Esophagus muscularis mucosa (tissue), 4 donors: ENCODE data around the gene KATNAL2. TPM values are rescaled to one million over a fixed set of nuclear protein-coding genes. Genes with fewer than 3 reads are reported as not detected.
"Not testable (repeated sequence)": the region's sequence is repeated elsewhere in the genome, so short reads cannot be mapped to it uniquely, and the experiment has no call there.

Source experiments
- DNase-seq: peaks from one replicate; pipeline ENCODE4 v3.0.0-alpha.2; 2017; ENCODE audit errors: extremely low spot score
- H3K27ac ChIP-seq, 4 donors: fragments of 200-600 bp; sonication (generic); replicated peaks in 1 of 4; 1 replicate in 3 of 4; 2 replicates in 1 of 4; pipeline ENCODE4 v1.5.1; 2016 to 2019; ENCODE audit warnings: mild to moderate bottlenecking in 1 of 4
- H3K27me3 ChIP-seq, 4 donors: fragments of 200-600 bp; sonication (generic); one replicate each; pipeline versions ENCODE4 v1.5.1 to v1.6.0; 2016 to 2019
- H3K36me3 ChIP-seq, 4 donors: fragments of 200-600 bp; sonication (generic); one replicate each; pipeline ENCODE4 v1.5.1; 2016 to 2019
- H3K4me1 ChIP-seq, 4 donors: fragments of 200-600 bp; sonication (generic); one replicate each; pipeline ENCODE4 v1.5.1; 2016 to 2019
- H3K4me3 ChIP-seq, 4 donors: fragments of 200-600 bp; sonication (generic); 1 replicate in 2 of 4; 2 replicates in 2 of 4; pipeline ENCODE4 v1.5.1; 2016 to 2019; ENCODE audit warnings: mild to moderate bottlenecking in 4 of 4, moderate library complexity in 1 of 4
- H3K9me3 ChIP-seq, 4 donors: fragments of 200-600 bp; sonication (generic); 1 replicate in 3 of 4; 2 replicates in 1 of 4; pipeline ENCODE4 v1.5.1; 2016 to 2019
- WGBS: methylation state at CpG from one replicate; pipeline ENCODE4 v1.1.5; 2018; 5-methylcytosine and 5-hydroxymethylcytosine counted together
- intact Hi-C: fragments of 100-400 bp; cut with DNase I; formaldehyde crosslinking; loops from one replicate; pipeline ENCODE4 v1.15.1; 2023
- total RNA-seq, 4 donors: library from RNA; depleted of rRNA; stranded (reverse); fragments of >200 nt; gene quantifications; one replicate each; pipeline versions ENCODE4 v1.1.0 to v1.2.1, GENCODE V29; 2016

KATNAL2 gene
- total RNA-seq, 4 donors from 2014 or later = 0.50 to 5.0 (median 4.3) TPM

DNA sequence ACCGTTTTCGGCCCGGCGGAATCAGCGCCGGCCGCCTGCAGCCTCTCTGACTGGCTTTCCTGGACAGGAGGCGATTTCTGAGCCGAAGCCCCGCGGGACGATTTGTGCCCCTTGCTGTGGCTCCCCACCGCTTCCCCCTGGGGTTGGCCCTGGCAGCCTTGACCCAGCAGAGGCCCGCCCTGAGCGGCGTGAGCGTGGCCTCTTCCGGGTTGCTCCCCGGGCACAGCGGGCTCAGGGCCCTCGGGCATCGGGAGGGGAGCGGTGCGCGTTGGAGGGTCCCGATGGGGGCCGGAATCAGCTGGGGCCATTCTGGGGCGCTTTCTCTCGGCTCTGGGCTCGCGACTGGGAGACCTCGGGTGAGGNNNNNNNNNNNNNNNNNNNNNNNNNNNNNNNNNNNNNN lies 52.1 kb downstream of the KATNAL2 start:
- H3K9me3 ChIP-seq, H3K36me3 ChIP-seq, intact Hi-C loops, H3K4me3 ChIP-seq, H3K27me3 ChIP-seq, H3K4me1 ChIP-seq, DNase-seq, H3K27ac ChIP-seq: not testable (repeated sequence)
- WGBS = no CpG with 5 or more reads among the region's 32 CpGs

DNA sequence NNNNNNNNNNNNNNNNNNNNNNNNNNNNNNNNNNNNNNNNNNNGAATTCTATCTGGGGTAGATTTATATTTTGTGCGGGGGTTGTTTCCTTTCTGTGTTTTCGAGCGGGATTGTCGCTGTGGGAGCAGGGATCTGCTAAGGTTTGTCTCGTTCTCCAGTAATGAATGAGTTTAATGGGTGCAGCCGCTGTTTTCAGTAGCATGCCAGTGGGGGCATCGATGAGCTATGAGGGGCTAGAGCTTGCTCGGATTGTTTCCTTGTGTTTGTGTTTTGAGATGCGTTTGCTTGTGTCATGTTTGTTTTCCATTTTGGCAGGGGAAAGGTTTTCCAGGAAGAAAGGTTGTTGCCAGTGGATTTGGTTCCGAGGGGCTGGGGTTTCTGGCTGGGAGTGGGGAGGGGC lies 102.5 kb downstream of the KATNAL2 start:
- H3K4me3 ChIP-seq, H3K36me3 ChIP-seq, H3K9me3 ChIP-seq, H3K27me3 ChIP-seq, intact Hi-C loops, DNase-seq, H3K27ac ChIP-seq, H3K4me1 ChIP-seq: not testable (repeated sequence)
- WGBS = no CpG with 5 or more reads among the region's 10 CpGs

DNA sequence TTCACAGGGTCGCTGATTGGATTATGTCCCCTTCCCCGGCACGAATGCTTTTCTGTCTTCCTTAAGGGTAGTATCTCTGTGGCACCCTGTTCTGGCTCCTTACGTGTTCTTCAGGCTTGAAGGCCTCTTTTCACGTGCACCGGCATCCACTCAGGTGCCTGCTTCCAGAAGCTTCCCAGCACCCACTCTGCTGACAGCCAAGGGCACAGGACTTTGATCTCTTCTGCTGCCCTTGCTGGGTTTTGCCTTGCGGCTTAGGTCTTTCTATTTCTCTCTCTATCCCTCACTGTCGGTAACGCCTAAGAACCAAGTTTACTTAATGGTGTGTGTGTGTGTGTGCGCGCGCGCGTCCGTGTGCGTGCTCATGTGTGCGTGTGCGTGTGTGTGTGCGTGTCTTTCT lies 103.4 kb downstream of the KATNAL2 start:
- H3K36me3 ChIP-seq, H3K27me3 ChIP-seq, H3K27ac ChIP-seq, intact Hi-C loops, H3K4me3 ChIP-seq, H3K4me1 ChIP-seq, DNase-seq, H3K9me3 ChIP-seq: not testable (repeated sequence)
- no CpG with 5 or more reads among the region's 19 CpGs for WGBS

DNA sequence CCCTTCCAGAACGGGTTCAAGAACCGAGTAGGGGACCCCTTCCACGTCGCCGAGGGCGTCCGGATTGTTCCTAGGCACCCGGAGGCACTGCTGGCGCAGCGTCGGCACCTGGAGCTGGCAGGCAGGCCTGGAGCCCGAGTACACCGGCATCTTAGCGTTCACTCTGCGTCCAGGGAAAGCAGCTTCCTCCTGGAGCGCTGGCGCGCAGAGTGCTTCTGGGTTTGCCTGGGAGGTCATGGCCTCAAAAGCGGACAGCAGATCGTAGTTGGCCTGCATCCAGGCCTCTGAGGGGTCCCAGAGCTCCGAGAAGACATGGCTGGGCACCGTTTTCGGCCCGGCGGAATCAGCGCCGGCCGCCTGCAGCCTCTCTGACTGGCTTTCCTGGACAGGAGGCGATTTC lies 105.4 kb downstream of the KATNAL2 start:
- H3K36me3 ChIP-seq, H3K4me3 ChIP-seq, H3K4me1 ChIP-seq, H3K9me3 ChIP-seq, intact Hi-C loops, H3K27me3 ChIP-seq, DNase-seq, H3K27ac ChIP-seq: not testable (repeated sequence)
- 98% methylated on average over 12 of the region's 29 CpGs for WGBS

DNA sequence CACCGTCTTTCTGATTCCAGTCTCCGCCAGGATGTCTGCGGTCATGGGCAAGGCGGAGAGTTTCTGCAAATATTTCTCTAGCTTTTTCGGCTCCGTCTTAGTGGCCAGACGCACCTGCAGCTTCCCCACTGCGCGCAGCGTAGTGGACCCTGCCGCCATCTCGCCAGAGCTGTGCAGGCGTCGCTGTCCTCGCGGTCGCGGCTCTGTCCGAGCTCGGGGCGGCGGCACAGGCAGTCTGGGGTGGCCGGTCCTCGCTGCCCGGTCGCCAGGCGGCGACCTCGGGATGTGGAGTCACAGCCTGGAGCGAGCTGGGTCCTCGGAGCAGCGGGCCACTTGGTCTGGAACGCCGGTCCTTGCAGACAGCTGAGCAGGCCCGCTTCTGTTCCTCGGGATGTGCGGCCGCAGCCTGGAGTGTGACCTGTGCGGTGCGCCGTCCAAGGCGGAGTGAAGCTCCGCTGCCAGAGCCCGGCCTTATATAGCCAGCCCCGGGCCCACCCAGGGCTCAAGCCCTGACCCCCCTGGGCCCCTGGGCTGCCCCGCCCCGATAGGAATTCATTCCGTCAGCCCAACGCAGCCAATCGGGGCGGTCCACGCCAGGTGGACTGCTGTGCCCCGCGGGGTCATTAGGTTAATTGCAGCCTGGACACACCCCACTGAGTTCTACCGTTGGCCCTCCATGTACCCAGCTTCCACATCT lies 106.5 kb downstream of the KATNAL2 start:
- H3K27ac ChIP-seq, intact Hi-C loops, DNase-seq, H3K4me3 ChIP-seq, H3K27me3 ChIP-seq, H3K9me3 ChIP-seq, H3K4me1 ChIP-seq, H3K36me3 ChIP-seq: not testable (repeated sequence)
- WGBS = no CpG with 5 or more reads among the region's 55 CpGs

DNA sequence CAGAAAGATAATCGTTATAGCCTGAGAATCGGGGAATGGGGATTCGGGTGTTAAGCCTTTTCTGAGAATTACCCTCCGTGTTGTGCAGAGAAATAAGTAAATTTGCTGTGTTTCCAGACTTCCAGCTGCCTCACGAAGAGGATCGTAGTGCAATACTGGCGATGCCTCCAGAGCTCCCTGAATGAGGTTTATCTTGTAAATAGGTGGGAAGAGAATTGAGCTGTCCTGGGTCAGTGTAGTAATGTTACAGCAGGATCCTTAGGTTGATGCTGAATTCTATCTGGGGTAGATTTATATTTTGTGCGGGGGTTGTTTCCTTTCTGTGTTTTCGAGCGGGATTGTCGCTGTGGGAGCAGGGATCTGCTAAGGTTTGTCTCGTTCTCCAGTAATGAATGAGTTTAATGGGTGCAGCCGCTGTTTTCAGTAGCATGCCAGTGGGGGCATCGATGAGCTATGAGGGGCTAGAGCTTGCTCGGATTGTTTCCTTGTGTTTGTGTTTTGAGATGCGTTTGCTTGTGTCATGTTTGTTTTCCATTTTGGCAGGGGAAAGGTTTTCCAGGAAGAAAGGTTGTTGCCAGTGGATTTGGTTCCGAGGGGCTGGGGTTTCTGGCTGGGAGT lies 108.3 kb downstream of the KATNAL2 start:
- H3K4me3 ChIP-seq, H3K4me1 ChIP-seq, intact Hi-C loops, H3K9me3 ChIP-seq, DNase-seq, H3K36me3 ChIP-seq, H3K27ac ChIP-seq, H3K27me3 ChIP-seq: not testable (repeated sequence)
- WGBS = 80% methylated on average over 10 of the region's 17 CpGs

DNA sequence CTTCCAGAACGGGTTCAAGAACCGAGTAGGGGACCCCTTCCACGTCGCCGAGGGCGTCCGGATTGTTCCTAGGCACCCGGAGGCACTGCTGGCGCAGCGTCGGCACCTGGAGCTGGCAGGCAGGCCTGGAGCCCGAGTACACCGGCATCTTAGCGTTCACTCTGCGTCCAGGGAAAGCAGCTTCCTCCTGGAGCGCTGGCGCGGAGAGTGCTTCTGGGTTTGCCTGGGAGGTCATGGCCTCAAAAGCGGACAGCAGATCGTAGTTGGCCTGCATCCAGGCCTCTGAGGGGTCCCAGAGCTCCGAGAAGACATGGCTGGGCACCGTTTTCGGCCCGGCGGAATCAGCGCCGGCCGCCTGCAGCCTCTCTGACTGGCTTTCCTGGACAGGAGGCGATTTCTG lies 111.3 kb downstream of the KATNAL2 start:
- DNase-seq, H3K4me1 ChIP-seq, H3K9me3 ChIP-seq, H3K36me3 ChIP-seq, H3K27me3 ChIP-seq, intact Hi-C loops, H3K27ac ChIP-seq, H3K4me3 ChIP-seq: not testable (repeated sequence)
- WGBS = 100% methylated on average over 5 of the region's 29 CpGs

DNA sequence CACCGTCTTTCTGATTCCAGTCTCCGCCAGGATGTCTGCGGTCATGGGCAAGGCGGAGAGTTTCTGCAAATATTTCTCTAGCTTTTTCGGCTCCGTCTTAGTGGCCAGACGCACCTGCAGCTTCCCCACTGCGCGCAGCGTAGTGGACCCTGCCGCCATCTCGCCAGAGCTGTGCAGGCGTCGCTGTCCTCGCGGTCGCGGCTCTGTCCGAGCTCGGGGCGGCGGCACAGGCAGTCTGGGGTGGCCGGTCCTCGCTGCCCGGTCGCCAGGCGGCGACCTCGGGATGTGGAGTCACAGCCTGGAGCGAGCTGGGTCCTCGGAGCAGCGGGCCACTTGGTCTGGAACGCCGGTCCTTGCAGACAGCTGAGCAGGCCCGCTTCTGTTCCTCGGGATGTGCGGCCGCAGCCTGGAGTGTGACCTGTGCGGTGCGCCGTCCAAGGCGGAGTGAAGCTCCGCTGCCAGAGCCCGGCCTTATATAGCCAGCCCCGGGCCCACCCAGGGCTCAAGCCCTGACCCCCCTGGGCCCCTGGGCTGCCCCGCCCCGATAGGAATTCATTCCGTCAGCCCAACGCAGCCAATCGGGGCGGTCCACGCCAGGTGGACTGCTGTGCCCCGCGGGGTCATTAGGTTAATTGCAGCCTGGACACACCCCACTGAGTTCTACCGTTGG lies 112.4 kb downstream of the KATNAL2 start:
- H3K4me3 ChIP-seq, H3K27me3 ChIP-seq, H3K36me3 ChIP-seq, H3K4me1 ChIP-seq, H3K27ac ChIP-seq, DNase-seq, H3K9me3 ChIP-seq, intact Hi-C loops: not testable (repeated sequence)
- no CpG with 5 or more reads among the region's 55 CpGs for WGBS

DNA sequence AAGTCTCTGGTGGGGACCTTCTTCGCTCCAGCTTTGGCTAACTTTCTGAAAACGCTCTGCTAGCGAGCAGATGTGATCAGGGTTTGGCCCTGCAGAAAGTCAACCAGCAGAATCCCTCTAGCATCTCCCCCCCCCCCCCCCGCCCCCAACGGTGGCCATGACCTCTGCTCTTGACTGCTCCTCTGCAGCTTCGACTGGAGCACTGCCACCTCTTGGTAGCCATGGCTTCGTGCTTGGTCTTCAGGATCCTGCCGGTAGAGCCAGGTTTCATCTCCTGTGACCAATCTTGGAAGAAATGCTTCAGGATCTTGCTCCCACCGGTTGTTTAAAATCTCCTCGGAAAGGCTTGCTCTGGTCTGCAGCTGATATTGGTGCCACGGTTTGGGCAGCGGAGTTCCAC lies 113.5 kb downstream of the KATNAL2 start:
- intact Hi-C loops, DNase-seq, H3K36me3 ChIP-seq, H3K27ac ChIP-seq, H3K9me3 ChIP-seq, H3K4me3 ChIP-seq, H3K27me3 ChIP-seq, H3K4me1 ChIP-seq: not testable (repeated sequence)
- WGBS = 98% methylated on average over 4 of the region's 12 CpGs
